SK-MEL-5 (cell line): ENCODE results near the gene PC. TPM values are rescaled to one million over a fixed set of nuclear protein-coding genes. Genes with fewer than 3 reads are reported as not detected.

Source experiments
- DNase-seq: peaks from one replicate; pipeline ENCODE4 v3.0.0-alpha.2; 2016; ENCODE audit warnings: low read depth, low spot score
- in situ Hi-C: cut with HindIII; loops from 2 replicates; pipeline ENCODE4 v1.10.0; 2016; ENCODE audit warnings: low sequenced_read_pairs, high pct_unique_total_duplicates, low pct_unique_long_range_greater_than_20kb
- total RNA-seq: library from RNA; depleted of rRNA; stranded (reverse); fragments of >200 nt; shearing (Covaris generic); gene quantifications from 2 replicates; pipeline ENCODE4 v1.2.3, GENCODE V29; 2014

PC gene
- total RNA-seq, 1 experiment from 2014 or later, result 19.9 TPM

DNA sequence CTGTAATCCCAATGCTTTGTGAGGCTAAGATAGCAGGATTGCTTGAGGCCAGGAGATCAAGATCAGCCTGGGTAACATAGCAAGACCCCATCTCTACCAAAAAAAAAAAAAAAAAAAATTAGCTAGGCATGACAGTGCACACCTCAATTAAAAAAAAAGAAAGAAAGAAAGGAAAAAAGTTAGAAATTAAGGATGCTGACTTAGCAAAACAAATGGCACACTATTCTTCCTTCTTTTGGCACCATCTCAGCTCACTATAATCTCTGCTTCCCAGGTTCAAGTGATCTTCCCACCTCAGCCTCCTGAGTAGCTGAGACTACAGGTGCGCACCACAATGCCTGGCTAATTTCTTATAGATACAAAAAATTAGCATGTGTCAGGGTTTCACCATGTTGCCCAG is 33.9 kb downstream of the PC start:
- no peak for DNase-seq
- in situ Hi-C loops, result no loop called here

GRCh38 chr11:66922551-66922950 is 35.6 kb downstream of the PC start:
- no peak for DNase-seq
- in situ Hi-C loops, result no loop called here

DNA sequence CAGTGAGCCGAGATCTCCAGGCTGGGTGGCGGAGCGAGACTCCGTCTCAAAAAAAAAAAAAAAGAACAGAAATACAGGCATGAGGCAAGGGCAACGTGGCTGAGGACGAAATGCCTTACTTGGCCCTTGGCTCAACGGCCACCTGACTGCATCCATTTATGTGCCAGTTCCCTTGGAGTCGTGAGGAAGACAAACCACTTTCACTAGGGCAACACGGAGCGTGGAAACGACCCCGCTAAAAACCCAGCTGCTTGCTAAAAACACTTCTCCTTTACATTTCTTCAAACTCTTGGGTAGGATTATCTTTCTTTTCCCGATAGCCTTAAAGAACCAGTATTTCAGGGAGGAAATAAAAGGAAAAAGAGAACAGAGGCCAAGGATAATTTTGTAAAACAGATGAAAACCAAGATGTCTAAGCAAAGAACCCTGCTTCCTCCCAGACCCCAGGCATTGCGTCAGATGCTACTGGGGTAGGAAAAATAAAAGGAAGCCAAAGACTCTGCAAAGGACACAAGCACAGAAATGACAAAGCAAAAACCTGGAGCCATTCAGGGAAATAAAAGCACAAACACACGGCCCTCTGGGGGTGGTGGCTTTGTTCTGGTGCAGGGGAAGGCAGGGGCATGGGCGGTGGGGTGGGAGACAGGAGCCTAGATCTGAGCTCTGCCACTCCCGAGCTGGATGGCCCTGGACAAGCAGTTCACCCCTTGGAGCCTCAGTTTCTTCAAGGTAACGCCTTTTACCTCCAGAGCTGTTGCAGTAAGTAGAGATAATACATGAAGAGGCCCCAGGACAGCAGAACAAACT is 37.0 kb downstream of the PC start:
- in situ Hi-C loops, result no loop called here
- no peak for DNase-seq

DNA sequence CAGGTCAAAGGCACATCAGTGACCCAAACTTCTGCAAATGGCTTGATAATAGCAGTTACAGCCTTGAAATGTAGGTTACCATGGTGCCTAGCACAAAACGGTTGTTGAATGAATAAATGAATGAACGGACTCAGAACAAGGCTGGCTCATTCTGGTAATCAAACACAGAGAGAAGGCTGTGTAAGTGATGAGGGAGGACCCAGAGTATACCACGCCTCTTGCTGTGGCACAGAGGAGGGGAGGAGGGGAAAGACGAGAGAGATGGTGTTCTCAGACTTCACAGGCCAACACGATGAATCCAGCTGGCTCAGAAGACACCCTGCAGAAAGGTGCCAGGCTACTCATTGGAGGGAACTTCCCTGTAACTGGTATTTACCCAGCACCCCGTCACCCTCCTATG is 38.3 kb downstream of the PC start:
- in situ Hi-C loops, result no loop called here
- no peak for DNase-seq

- in situ Hi-C loops, result no loop called here
- no peak for DNase-seq
These were observed 39.4 kb downstream of the PC start for GRCh38 chr11:66918741-66919140.

DNA sequence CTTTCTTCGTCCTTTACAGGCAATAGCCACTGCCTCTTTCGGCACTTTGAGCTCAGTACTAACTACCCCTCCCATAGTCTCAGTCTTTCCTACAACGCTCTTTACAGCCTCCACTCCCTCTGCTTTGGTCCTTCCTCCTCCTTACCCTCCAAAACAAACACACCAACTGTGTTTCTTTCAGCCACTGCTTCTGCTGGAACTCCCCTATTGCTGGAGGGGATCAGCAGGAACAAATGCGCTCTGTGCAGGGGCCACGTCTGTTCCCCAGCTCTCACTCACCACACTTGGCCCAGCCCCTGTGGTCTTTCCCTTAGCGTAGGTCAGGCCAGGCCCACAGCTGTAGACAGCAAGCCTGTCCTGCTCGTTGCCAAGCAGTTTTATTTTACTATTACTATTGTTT is 42.3 kb downstream of the PC start:
- peak; percentile 80 for DNase-seq
- in situ Hi-C loops, result no loop called here

DNA sequence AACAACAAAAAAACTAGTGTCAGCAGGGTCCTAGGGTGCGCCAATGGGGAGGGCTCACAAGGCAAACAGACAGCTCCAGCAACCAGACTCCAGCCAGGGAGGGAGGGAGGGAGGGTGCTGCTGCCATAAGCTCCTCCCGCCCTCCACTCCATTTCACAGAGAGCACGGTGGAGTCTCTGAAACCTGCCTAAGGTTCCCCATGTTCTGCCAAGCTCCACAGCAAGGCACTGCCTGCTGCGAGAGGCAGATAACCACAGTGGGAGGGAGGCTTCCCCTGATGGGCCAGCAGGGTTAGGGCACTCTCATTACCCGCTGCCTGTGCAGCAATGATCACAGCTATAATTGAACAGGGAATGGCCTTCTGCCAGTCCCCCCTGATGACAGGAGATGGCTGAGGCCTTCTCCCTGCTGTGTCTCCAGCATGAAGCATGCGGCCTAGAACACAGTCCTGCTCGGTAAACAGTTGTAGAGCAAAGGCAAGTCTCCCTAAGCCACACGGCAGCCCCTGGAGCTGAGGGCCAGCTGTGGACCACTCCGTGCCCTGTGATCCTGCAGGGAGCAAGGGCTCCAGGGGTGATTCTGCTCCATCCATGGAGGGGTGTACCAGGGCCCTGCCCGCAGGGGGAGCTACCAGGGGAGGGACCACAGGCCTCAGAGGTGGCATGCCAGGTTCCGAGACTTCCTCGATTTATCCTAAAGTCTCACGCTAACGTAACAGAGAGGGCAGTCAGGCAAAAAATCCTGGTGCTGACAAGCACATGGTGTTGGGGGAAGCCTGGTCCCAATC is 42.9 kb downstream of the PC start:
- in situ Hi-C loops, result no loop called here
- DNase-seq, result no peak

DNA sequence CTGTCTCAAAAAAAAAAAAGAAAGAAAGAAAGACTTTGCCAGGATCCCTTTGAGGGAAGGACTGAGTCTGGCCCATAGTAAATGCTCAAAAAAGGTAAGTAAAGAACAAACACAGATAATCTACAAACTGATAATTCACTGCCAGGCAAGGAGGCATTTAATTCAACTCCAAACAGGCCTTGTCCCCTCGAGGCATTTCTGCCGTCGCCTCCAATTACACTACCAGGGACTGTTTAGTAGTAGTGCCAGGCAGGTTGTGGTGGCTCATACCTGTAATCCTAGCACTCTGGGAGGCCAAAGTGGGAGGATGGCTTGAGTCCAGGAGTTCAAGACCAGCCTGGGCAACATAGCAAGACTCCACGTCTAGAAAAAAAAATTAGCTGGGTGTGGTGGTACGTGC is 43.7 kb downstream of the PC start:
- in situ Hi-C loops, result no loop called here
- no peak for DNase-seq

DNA sequence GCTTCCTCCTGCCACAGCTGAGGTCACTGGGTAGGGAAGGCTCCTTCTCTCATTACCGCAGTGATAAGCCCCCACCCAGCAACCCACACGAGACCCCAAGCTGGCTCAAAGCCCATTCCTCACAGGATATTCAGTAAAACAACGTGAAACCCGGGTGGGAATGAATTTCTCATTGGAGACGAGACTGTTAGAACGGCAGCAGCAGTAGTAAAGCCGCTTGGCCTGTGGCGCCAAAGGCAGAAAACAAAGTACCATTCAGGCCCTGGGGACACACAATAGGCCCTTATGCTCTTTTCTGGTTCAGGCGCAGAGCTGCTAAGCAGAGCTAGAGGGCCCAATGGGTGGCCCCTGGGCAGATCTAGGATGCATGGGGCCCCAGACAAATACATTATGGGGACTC is 45.3 kb downstream of the PC start:
- in situ Hi-C loops, result no loop called here
- DNase-seq, result peak; percentile 84

DNA sequence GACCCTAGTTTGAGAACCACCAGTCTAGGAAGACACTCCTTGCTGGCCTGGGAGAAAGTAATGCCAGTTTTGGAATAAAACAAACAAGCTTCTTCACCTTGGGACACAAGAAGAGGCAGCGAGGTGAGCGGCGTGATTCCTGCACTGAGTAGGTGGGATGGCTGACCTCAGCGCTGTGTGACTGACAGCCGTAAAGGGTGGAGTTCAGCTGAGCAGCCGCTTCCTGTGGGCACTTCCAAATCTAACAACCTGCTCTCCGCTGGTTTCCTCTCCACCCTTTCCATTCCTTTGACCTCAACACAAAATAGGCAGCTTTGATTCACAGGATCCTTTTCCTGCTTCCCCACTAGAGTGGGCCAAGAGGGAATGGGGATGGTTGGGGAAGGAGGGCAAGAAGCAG is 45.8 kb downstream of the PC start:
- in situ Hi-C loops, result no loop called here
- no peak for DNase-seq

DNA sequence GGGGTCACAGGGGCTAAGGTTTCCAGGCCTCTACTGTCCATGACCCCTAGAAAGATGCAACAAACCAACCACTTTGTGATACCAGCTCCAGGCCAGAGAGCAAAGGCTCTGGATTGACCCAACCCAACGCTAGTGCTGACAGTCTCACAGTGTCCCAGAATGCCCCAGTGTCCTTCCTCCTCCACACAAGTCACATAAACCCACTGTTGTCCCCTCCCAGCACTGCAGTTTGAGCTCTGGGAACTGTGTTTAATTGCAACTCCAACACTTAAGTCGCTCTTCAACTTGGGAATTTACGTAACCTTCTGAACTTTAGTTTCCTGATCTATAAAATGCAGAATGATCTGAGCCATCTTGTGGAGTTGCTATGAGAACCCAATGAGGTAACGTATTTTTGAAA is 47.5 kb downstream of the PC start:
- DNase-seq, result no peak
- in situ Hi-C loops, result no loop called here

DNA sequence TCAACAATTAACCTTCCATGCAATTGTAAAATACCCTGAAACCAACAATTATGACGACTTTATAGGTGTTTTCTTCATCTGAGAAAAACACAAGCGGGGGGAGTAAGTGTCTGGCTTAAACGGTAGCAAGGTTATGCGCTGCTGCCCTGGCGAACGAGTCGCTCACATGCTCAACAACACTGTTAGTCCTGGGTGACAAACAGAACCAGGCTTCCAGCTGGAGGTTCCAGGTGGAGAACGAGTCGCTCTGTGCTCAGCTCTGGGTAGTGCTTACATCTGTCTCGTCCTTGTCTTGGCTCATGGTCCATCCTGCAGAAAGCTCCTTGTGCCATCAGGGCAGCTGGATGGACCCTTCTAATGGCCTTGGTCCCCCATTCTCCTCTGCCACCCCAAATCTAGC is 48.2 kb downstream of the PC start:
- no peak for DNase-seq
- in situ Hi-C loops, result no loop called here

GRCh38 chr11:66909181-66909580 is 49.0 kb downstream of the PC start:
- DNase-seq, result no peak
- in situ Hi-C loops, result no loop called here

DNA sequence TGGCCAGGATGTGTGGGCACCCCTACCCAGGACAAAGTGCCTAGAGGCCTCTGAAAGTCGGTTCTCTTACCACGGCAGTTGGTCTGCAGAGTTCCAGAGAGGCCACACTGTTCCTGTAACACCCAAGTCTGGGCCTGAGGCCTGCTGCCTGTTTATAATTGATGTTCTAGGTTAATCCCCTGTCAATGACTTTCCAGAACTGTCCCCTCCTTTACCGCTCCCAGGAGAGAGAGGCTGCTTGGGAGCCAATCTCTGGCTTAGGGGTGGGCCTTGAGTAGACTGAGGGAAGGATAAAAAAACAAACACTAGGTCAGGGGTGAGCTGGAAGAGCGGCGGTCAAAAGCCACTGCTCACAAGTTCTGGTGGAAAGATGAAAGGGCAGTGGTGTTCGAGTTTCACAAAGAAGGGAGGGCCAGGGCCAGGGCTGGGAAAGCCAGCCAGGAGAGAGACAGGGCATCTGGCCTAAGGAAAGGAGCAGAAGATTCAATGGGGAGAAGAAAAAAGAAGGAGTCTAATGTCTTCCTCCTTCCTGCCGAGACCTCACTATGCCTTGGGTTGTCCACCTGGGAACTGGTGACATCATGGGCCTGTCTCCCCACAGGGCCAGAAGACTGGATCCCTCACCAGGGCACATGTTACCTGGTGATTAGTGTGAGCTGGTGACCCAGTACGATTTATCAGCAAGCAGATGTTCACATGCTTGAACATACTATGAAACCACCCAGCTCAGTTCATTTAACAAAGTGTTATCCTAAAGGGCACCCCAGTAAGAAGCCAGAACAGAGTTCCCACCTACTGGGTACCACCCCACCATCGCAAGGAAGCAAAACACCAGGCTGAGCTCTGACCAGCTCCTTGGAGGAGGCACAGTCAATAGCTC is 50.2 kb downstream of the PC start:
- no peak for DNase-seq
- in situ Hi-C loops, result no loop called here

- DNase-seq, result peak; percentile 30
- in situ Hi-C loops, result no loop called here
These were observed 52.0 kb downstream of the PC start for GRCh38 chr11:66906061-66906733.

- in situ Hi-C loops, result no loop called here
- DNase-seq, result no peak
These were observed 52.6 kb downstream of the PC start for GRCh38 chr11:66905631-66906030.

DNA sequence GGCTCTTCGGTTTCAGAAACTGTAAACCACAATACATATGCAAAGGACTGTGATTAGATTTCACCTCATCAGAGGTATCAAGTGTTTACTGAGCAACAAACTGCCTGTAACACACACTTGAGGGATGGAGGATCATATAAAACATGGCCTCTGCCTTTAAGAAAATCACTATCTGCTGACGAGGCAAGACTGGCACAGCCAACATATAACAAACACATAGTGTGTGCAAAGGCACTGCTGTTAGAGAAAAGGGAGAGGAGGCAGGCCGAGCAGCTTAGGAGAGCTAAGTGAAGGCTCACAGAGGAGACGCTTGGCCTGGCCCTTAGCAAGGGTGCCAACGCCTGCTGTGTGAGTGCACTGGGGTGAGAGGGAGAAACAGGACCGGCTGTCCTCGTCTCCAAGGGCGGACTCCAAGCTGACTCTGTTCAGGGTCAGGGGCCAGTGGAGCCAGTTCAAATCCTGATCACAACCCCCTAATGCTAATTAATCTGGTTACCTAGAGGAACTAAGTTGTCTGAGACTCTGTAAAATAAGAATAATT is 53.1 kb downstream of the PC start:
- DNase-seq, result no peak
- in situ Hi-C loops, result no loop called here
